GM23248 (cell line): ENCODE data around the gene RASAL3.

ENCODE experiments used
- EZH2 ChIP-seq: fragments of 200-600 bp; sonication (generic); IDR thresholded peaks from 2 replicates; pipeline ENCODE4 v1.6.1; 2018; ENCODE audit warnings: antibody characterized with exemption, mild to moderate bottlenecking; ENCODE audit not compliant: insufficient read depth, poor library complexity, severe bottlenecking
- EZH2phosphoT487 ChIP-seq: fragments of 200-600 bp; sonication (generic); IDR thresholded peaks from 2 replicates; pipeline ENCODE4 v1.6.1; 2018; ENCODE audit warnings: antibody characterized with exemption, moderate library complexity, mild to moderate bottlenecking, low read depth; ENCODE audit not compliant: insufficient read depth

DNA sequence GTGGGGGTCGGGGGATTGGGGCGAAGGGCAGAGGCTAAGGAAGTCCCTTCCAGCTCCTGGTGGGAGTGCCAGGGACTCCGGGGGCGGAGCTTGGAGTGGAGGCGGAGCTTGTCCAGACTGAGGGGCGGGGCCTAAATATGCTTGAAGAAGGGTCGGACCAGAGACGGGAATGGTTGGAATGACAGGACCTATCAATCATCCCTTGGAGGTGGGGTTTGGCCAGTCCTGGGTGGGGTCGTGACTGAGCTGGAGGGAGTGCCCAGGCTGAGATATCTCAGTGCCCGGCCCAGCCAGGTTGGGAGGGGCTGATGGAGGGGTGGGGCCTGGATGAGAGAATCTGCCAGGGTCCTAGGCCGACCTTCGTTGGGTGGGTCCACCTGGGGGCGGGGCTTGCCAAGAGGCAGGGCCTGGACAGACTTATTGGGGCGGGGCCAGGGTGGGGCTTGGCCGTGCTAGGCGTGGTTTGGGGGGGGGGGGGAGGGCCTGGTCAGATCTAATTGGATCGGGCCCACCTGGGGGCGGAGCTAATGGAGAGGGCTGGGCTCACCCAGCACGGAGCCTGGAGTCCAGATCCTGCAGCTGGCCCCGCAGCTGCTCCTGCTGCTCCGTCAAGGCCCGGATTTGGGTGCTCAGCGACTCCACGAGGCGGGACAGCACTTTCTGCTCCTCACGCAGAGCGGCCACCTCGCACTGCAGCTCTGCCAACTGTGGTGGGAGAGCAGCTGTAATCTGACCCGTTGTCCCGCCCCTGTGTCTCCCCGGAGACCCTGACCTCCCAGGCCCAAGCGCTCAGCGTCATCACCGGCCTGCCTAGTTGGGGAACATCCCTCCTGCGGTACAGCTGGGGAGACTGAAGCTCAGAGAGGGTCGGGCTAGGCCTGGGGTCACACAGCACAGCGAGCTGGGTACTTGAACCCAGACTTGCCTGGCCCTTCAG, 12.0 kb downstream of the RASAL3 start:
- TF ChIP-seq EZH2, result no peak
- no peak for TF ChIP-seq EZH2phosphoT487
